Stomach (tissue), 4 donors: Measurements from ENCODE around the gene TMEM198.

ENCODE experiments used
- EP300 ChIP-seq: sonication (generic); formaldehyde crosslinking; IDR thresholded peaks from one replicate; pipeline ENCODE4 v1.6.1; 2017; ENCODE audit warnings: antibody characterized with exemption
- POLR2A ChIP-seq, 4 donors: fragments of 450-650 bp; IDR thresholded peaks; one replicate each; pipeline ENCODE4 v1.6.1; 2016; ENCODE audit warnings: antibody characterized with exemption in 4 of 4, control low read depth in 2 of 4, mild to moderate bottlenecking in 1 of 4, moderate library complexity in 1 of 4
- POLR2AphosphoS5 ChIP-seq, 3 donors: sonication (generic); formaldehyde crosslinking; IDR thresholded peaks; one replicate each; pipeline ENCODE4 v1.6.1; 2016; ENCODE audit warnings: antibody characterized with exemption in 3 of 3
- TF ChIP-seq, protein P1 (sequence below), 7 experiments: fragments of 450-650 bp in 4 of 7; fragments of 200-600 bp in 3 of 7; sonication (generic) in 3 of 7; IDR thresholded peaks; one replicate each; pipeline ENCODE4 v1.5.1; 2016 to 2019; ENCODE audit warnings: antibody characterized with exemption in 7 of 7, control low read depth in 2 of 7, mild to moderate bottlenecking in 1 of 7

GRCh38 chr2:219581346-219581745, 37.5 kb downstream of the TMEM198 start:
- TF ChIP-seq, protein P1, sequence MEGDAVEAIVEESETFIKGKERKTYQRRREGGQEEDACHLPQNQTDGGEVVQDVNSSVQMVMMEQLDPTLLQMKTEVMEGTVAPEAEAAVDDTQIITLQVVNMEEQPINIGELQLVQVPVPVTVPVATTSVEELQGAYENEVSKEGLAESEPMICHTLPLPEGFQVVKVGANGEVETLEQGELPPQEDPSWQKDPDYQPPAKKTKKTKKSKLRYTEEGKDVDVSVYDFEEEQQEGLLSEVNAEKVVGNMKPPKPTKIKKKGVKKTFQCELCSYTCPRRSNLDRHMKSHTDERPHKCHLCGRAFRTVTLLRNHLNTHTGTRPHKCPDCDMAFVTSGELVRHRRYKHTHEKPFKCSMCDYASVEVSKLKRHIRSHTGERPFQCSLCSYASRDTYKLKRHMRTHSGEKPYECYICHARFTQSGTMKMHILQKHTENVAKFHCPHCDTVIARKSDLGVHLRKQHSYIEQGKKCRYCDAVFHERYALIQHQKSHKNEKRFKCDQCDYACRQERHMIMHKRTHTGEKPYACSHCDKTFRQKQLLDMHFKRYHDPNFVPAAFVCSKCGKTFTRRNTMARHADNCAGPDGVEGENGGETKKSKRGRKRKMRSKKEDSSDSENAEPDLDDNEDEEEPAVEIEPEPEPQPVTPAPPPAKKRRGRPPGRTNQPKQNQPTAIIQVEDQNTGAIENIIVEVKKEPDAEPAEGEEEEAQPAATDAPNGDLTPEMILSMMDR (IDR thresholded peaks at IDR 0.05): no peak
- TF ChIP-seq POLR2A (IDR thresholded peaks at IDR 0.05): no peak
- no peak for TF ChIP-seq POLR2AphosphoS5 (IDR thresholded peaks at IDR 0.05)
- TF ChIP-seq EP300: no peak
